ENCODE measurements around the gene BCAN. TPM values are rescaled to one million over a fixed set of nuclear protein-coding genes. Genes with fewer than 3 reads are reported as not detected.
A peak's percentile ranks its signal among the peaks of the same experiment; 100 is the strongest.

The BCAN gene
- total RNA-seq, 4 donors from 2014 or later: 0.45 to 1.0 (median 0.99) TPM; not detected in 1

DNA sequence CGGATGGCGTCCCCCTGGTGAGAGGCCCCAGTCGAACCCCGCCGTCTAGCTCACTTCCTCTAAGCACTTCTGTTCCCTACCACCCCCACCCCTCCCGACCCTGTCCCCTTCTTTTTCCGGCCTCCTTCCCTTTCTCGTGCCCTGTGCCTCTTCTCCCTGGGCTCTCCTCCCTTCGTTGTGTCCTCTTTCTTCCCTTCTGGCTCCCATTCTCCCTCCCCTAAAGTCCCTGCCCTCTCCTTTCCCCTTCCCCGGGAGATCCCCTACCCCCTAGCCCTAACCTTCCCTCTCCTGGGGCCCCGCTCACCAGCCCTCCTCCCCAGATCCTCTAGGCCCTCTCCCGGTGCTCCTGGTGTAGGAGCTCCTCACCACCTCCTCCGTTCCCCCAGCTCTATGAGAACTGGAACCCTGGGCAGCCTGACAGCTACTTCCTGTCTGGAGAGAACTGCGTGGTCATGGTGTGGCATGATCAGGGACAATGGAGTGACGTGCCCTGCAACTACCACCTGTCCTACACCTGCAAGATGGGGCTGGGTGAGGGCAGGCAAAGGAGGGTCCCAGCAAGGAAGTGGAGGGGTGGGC, 15.9 kb downstream of the BCAN start:
- Histone ChIP-seq H3K9me3 (no peaks in the 10 kb centered on the region), H3K4me1 (peaks cover 51 to 62% (median 58%) of the 10 kb centered on the region in 4 donors), H3K27ac (replicated peaks in 1 of 4) (peak overlapping the region in 1 of 4 donors; percentile 39), H3K36me3 (no peaks in the 10 kb centered on the region), H3K27me3 (peaks cover 0 to 44% (median 6%) of the 10 kb centered on the region in 4 donors), H3K4me3 (peak overlapping the region; percentile 43 to 52 (median 48))
- TF ChIP-seq, protein P1, sequence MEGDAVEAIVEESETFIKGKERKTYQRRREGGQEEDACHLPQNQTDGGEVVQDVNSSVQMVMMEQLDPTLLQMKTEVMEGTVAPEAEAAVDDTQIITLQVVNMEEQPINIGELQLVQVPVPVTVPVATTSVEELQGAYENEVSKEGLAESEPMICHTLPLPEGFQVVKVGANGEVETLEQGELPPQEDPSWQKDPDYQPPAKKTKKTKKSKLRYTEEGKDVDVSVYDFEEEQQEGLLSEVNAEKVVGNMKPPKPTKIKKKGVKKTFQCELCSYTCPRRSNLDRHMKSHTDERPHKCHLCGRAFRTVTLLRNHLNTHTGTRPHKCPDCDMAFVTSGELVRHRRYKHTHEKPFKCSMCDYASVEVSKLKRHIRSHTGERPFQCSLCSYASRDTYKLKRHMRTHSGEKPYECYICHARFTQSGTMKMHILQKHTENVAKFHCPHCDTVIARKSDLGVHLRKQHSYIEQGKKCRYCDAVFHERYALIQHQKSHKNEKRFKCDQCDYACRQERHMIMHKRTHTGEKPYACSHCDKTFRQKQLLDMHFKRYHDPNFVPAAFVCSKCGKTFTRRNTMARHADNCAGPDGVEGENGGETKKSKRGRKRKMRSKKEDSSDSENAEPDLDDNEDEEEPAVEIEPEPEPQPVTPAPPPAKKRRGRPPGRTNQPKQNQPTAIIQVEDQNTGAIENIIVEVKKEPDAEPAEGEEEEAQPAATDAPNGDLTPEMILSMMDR (IDR thresholded peaks at IDR 0.05): no peak
- TF ChIP-seq EP300 (IDR thresholded peaks at IDR 0.05): no peak
- no peak for TF ChIP-seq POLR2AphosphoS5 (IDR thresholded peaks at IDR 0.05)
- TF ChIP-seq POLR2A (IDR thresholded peaks at IDR 0.05; ENCODE audit: low read depth): no peak
- intact Hi-C loops (cut with DNase I): loop anchor here (1.0 to 10.0 kb wide), 2 partner anchors 32 to 73 kb away; no protein-coding TSS in a partner anchor
- 19% methylated on average over 15 of the region's 15 CpGs for WGBS
- no peak for DNase-seq (ENCODE audit: extremely low spot score)

DNA sequence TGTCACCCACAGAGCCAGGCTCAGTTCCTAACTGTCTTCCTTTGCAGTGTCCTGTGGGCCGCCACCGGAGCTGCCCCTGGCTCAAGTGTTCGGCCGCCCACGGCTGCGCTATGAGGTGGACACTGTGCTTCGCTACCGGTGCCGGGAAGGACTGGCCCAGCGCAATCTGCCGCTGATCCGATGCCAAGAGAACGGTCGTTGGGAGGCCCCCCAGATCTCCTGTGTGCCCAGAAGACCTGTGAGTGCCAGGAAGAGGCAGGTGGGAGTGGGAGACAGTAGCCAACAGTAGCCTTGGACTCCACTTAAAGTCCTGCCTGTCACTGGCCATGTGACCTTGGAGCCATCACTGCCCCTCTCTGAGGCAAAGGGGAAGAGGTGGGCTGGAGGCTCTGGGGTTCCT, 16.6 kb downstream of the BCAN start:
- WGBS: 85% methylated on average over 8 of the region's 14 CpGs
- Histone ChIP-seq H3K4me3 (no peak overlapping the region), H3K9me3 (no peaks in the 10 kb centered on the region), H3K27me3 (peaks cover 0 to 37% (median 6%) of the 10 kb centered on the region in 4 donors), H3K27ac (replicated peaks in 1 of 4) (no peak overlapping the region), H3K36me3 (no peaks in the 10 kb centered on the region), H3K4me1 (peaks cover 58 to 69% (median 65%) of the 10 kb centered on the region in 4 donors)
- intact Hi-C loops (cut with DNase I): loop anchor here (10.0 kb wide), 1 partner anchor 74 kb away; no protein-coding TSS in a partner anchor
- no peak for DNase-seq (ENCODE audit: extremely low spot score)
- no peak for TF ChIP-seq POLR2AphosphoS5 (IDR thresholded peaks at IDR 0.05)
- TF ChIP-seq EP300 (IDR thresholded peaks at IDR 0.05): no peak
- TF ChIP-seq, protein P1 (IDR thresholded peaks at IDR 0.05): no peak
- no peak for TF ChIP-seq POLR2A (IDR thresholded peaks at IDR 0.05; ENCODE audit: low read depth)

DNA sequence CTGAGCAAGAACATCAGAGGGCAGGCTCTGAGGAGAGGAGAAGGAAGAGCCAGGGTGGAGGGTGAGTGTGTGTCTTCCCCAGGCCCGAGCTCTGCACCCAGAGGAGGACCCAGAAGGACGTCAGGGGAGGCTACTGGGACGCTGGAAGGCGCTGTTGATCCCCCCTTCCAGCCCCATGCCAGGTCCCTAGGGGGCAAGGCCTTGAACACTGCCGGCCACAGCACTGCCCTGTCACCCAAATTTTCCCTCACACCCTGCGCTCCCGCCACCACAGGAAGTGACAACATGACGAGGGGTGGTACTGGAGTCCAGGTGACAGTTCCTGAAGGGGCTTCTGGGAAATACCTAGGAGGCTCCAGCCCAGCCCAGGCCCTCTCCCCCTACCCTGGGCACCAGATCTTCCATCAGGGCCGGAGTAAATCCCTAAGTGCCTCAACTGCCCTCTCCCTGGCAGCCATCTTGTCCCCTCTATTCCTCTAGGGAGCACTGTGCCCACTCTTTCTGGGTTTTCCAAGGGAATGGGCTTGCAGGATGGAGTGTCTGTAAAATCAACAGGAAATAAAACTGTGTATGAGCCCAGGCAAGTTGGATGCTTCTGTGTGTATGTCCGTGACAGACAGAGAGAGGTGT, 17.1 kb downstream of the BCAN start:
- DNase-seq (ENCODE audit: extremely low spot score): no peak
- H3K4me3 ChIP-seq: no peak overlapping the region
- intact Hi-C loops (cut with DNase I): loop anchor here (1.0 to 10.0 kb wide), 2 partner anchors 19 to 74 kb away; no protein-coding TSS in a partner anchor
- H3K9me3 ChIP-seq: no peaks in the 10 kb centered on the region
- H3K27me3 ChIP-seq: peaks cover 0 to 32% (median 6%) of the 10 kb centered on the region in 4 donors
- WGBS: 68% methylated on average over 10 of the region's 10 CpGs
- TF ChIP-seq POLR2A (IDR thresholded peaks at IDR 0.05; ENCODE audit: low read depth) (no peak), EP300 (IDR thresholded peaks at IDR 0.05) (no peak), POLR2AphosphoS5 (IDR thresholded peaks at IDR 0.05) (no peak)
- TF ChIP-seq, protein P1 (IDR thresholded peaks at IDR 0.05): no peak
- peaks cover 63 to 74% (median 70%) of the 10 kb centered on the region in 4 donors for H3K4me1 ChIP-seq
- H3K36me3 ChIP-seq: no peaks in the 10 kb centered on the region
- peak overlapping the region in 2 of 4 donors; percentile 22 to 78 for H3K27ac ChIP-seq (replicated peaks in 1 of 4)

DNA sequence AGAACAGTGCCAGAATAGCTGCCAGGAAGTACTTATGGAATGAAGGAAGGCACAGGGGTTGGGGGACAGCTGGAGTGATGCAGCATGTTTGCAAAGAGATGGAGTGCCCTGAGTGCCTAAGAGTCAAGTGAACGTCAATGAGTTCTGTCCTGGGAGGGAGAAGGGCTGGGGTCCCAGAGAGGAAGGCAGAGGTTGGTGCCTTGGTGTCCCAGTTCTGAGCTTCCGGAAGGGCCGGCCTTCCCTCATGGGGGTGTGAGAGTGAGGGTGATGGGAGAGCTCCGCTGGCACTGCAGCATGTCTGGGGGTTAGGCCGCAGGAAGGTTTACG, 17.7 kb downstream of the BCAN start:
- 33% methylated on average over 6 of the region's 6 CpGs for WGBS
- H3K4me3 ChIP-seq: peak overlapping the region in 3 of 4 donors; percentile 15 to 38 (median 15)
- intact Hi-C loops (cut with DNase I): loop anchor here (1.0 to 10.0 kb wide), 2 partner anchors 19 to 75 kb away; no protein-coding TSS in a partner anchor
- no peak for DNase-seq (ENCODE audit: extremely low spot score)
- H3K4me1 ChIP-seq: peaks cover 69 to 80% (median 76%) of the 10 kb centered on the region in 4 donors
- H3K27ac ChIP-seq (replicated peaks in 1 of 4): peak overlapping the region; percentile 22 to 85 (median 81)
- TF ChIP-seq EP300 (IDR thresholded peaks at IDR 0.05) (no peak), POLR2AphosphoS5 (IDR thresholded peaks at IDR 0.05) (no peak), POLR2A (IDR thresholded peaks at IDR 0.05; ENCODE audit: low read depth) (no peak)
- TF ChIP-seq, protein P1 (IDR thresholded peaks at IDR 0.05): no peak
- peaks cover 0 to 26% (median 6%) of the 10 kb centered on the region in 4 donors for H3K27me3 ChIP-seq
- H3K9me3 ChIP-seq: no peaks in the 10 kb centered on the region
- H3K36me3 ChIP-seq: no peaks in the 10 kb centered on the region
